GM10266 (cell line): ENCODE data around the gene GPR3.
"Not testable (repeated sequence)": the region's sequence is repeated elsewhere in the genome, so short reads cannot be mapped to it uniquely, and the experiment has no call there.

Source experiments
- DNase-seq: peaks from one replicate; pipeline ENCODE4 v3.0.0; 2012; ENCODE audit errors: extremely low spot score
- TF ChIP-seq, protein P1 (sequence below): IDR thresholded peaks from 2 replicates; pipeline ENCODE4 v1.5.1; 2012; ENCODE audit warnings: mild to moderate bottlenecking, low read depth; ENCODE audit not compliant: control insufficient read depth, insufficient read depth; ENCODE audit errors: missing control alignments

Gene GPR3

DNA sequence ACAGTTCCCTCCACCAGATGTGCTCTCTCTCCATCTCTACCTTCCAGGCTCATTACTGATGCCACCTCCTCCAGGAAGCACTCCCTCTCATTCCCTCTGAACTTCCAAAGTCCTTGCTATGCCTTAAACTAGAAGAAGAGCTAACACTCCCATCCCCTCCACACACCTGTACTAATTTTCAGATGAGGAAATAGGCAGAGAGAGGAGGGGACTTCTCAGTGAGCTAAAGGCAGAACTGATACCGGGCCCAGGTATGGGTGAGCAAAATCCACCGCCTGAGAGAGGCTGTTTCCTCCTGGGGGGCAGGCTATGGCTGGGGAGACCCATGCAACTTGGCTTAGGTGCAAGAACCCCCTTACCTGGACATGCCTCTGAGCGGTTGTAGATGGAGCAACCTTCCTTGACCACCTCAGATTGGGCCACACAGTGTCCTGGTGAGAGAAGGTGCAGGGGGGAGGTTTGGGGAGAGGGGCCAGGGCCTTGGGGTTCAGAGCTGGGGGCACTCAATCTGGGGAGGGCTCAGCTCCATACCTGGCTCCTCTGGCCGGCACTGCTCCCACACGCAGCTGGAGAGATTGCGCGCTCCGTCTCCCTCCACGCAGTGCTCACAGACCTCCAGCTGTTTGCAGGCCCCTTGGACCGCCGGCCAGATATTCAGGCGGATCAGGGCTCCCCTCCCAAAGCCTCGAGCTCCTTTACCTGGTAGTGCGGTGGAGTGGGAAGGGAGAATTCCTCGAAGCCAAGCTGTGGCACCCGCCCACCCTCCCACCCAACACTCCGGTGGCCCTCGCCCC, 10.3 kb upstream of the GPR3 start:
- DNase-seq = no peak
- TF ChIP-seq, protein P1, sequence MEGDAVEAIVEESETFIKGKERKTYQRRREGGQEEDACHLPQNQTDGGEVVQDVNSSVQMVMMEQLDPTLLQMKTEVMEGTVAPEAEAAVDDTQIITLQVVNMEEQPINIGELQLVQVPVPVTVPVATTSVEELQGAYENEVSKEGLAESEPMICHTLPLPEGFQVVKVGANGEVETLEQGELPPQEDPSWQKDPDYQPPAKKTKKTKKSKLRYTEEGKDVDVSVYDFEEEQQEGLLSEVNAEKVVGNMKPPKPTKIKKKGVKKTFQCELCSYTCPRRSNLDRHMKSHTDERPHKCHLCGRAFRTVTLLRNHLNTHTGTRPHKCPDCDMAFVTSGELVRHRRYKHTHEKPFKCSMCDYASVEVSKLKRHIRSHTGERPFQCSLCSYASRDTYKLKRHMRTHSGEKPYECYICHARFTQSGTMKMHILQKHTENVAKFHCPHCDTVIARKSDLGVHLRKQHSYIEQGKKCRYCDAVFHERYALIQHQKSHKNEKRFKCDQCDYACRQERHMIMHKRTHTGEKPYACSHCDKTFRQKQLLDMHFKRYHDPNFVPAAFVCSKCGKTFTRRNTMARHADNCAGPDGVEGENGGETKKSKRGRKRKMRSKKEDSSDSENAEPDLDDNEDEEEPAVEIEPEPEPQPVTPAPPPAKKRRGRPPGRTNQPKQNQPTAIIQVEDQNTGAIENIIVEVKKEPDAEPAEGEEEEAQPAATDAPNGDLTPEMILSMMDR = no peak

DNA sequence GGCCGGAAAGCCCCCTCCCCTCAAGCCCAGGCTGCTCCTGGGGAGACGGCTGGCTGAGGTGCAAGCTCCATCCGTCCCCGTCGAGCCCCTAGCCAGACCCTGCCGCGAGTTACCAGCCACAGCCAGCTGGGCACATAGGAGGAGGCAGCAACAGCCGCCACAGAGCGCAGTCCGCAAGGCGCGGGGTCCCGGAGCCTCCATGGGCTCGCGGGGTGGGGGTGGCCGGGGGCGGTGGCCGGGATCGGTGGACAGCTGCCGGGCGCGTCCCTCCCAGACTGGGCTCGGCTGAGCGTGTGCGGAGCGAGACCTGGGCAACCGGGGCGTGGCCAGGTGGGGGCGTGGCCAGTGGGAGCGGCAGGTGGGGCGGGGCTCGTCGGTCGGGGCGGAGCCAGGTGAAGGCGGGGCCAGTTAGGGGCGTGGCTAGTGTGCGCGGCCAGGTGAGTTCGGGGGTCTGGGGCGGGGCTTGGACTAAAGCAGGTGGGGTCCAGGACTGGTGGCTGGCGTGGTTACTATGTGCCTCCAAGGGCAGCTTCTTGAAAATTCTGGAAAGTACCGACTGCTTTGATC, 9.3 kb upstream of the GPR3 start, which contains the start of gene CD164L2:
TSS of gene CD164L2 (minus strand) at position 295 of the 567 bp plus-strand sequence. CDS start at position 201, 94 bp downstream.
- TF ChIP-seq, protein P1 = no peak
- DNase-seq = no peak

DNA sequence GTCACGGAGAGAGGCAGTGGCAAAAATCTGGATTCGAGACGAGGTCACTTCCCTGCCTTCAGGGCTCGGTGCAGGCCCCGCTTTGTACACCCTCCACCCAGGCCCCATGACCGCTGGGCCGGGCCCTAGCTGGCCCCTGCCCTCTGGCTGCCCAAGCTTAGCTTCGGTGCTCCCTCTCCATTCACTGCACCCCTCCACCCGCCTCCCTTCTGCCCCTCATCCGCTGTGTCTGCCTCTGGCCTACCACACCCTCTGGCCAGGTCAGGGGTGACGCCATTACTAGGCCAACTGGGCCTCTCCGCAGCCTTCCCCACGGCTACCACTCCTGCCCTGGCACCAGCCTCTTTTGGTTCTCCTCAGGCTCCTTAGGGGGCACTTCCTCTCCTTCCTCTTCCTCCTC, 8.8 kb upstream of the GPR3 start:
- TF ChIP-seq, protein P1 = no peak
- no peak for DNase-seq

DNA sequence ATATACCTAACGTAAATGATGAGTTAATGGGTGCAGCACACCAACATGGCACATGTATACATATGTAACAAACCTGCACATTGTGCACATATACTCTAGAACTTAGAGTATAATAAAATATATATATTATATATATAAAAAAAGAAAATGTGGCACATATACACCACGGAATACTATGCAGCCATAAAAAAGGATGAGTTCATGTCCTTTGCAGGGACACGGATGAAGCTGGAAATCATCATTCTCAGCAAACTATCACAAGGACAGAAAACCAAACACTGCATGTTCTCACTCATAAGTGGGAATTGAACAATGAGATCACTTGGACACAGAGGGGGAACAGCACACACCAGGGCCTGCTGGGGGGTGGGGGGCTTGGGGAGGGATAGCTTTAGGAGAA, 7.6 kb upstream of the GPR3 start:
- DNase-seq = not testable (repeated sequence)

DNA sequence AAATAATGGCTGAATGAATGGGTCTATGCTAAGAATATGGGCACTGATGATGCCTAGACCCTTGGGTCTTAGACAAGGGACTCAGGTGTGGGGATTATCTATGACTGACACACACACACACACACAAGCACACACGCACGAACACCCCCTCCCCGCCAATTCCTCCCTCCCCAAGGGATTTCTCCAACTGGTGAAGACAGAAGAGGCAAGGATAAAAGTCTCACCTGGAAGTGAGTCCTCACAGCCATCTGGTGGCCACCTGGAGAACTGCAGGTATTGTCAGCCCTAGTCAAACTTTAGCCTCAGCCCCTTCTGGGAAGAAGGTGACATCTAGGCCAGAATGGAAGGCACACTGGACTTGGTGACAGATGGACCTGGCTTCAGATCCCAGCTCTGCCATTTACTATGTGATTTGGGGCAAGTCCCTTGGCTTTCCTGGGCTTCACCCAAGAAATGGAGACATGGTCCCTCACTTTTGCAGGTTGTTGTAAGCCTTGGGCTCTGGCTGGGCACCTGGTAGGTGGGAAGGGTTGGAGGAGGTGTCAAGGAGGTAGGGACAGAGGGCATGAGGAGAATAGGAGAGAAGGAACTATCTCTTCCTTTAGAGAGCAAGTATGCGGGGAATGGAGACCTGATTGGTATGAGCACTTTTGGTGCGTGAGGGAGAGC, 4.0 kb upstream of the GPR3 start:
- TF ChIP-seq, protein P1 = peak; percentile 95
- peak; percentile 83 for DNase-seq

DNA sequence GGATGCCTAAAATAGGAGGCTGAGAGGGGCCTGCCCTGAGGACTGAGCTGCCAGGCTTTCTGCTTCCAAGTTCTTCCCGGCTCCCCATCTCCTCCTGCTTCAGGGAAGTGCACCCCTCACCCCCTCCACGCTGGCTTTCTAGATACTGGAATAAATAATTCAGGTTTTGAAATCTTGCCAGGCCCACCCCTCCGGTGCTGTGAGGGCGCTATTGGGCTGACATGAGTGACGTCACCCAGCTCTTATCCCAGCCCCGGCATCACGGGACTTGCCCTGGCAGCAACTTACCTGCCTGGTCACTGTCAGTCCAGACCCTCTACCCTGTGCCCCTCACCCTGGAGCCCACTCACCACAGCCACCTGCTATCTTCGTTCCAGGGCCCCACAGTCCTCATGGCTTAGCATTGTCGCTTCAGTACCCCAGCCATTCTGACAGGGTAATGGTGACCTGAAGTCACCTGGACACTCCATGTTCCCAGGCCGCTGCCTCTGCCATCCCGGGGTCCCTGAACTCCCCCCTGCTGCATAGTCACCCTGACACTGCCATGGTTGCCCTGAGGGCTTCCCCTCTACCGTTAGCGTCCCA, 819 bp upstream of the GPR3 start:
- TF ChIP-seq, protein P1 = no peak
- DNase-seq = no peak

DNA sequence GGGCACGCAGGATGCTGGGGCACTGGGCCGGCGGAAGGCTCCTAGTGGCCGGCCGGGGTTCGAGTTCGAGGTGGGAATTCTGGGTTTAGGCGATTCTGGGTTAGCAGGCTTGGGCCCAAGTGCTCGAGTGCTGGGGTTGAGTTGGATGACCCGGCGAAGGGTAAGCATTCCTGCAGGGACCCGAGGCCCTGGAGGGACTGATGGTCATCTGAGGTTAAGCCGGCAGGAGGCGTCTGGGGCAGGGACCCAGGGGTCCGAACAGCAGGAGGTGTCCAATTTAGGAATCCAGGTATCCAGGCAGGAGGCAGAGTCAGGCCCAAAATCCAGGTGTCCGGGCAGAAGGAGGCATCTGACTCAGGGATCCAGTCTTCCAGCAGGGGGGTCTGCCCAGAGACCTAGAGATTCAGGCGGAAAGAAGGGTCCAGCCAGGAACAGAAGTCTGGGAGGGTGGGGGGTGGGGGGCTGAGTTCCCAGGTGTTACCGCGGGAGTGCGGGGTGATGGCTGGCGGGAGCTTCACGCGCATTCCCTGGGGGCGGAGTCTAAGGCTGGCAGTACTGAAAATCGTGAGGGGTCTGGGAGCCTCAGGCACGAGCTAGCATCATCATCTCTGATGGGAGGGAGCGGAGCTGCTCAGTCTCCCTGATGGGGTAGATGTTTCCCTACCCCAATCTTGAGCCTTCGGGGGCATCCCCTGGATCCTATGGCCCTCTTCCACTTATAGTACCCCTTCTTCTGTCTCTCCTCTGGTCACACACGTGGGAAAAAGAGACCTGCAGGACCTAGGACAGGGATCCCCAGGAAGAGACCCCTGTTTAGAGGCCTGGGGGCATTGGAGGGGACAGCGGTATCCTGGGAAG, 585 bp downstream of the GPR3 start:
- TF ChIP-seq, protein P1 = peak; percentile 17
- DNase-seq = no peak
